ENCODE data around the gene FAM20B. TPM values are rescaled to one million over a fixed set of nuclear protein-coding genes. Genes with fewer than 3 reads are reported as not detected.
"Not testable (repeated sequence)": the region's sequence is repeated elsewhere in the genome, so short reads cannot be mapped to it uniquely, and the experiment has no call there.

The FAM20B gene
- total RNA-seq, 2 donors from 2014 or later: 30.3 to 33.6 TPM

DNA sequence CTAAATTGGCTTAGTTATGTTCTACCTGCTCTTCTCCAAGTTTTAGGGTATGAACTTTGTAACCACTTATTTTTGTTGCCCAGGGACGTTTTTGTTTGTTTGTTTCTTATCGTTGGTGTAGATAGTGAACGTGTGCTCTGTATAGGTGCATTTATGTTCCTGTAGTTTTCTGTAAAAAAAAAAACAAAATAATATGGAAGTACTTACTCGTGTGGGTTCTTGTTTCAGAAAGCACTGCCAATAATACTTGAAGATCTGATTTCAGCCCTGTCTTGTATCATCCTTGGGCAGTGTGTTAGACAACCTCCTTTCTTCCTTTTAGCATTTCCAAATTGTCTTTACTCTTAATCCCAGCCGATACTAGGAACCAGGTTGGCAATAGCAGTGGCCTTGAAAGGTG lies 4.4 kb downstream of the FAM20B start:
- Mint-ChIP-seq H3K4me1 (ENCODE audit: low read depth) (peaks cover 83% of the 10 kb centered on the region), H3K4me3 (peak overlapping the region in 1 of 2 donors; percentile 48), H3K36me3 (ENCODE audit: insufficient read depth in 2 of 2) (peaks cover 2% of the 10 kb centered on the region in 2 donors), H3K9me3 (no peaks in the 10 kb centered on the region), H3K27ac (no peak overlapping the region), H3K27me3 (ENCODE audit: low read depth) (no peaks in the 10 kb centered on the region)
- ATAC-seq (replicated peaks in 1 of 2) (no peak), DNase-seq (no peak)

- H3K4me1 Mint-ChIP-seq (ENCODE audit: low read depth): peaks cover 85% of the 10 kb centered on the region
- ATAC-seq (replicated peaks in 1 of 2) (no peak), DNase-seq (no peak)
- H3K36me3 Mint-ChIP-seq (ENCODE audit: insufficient read depth in 2 of 2): peaks cover 0 to 2% of the 10 kb centered on the region in 2 donors
- H3K27ac Mint-ChIP-seq: peak overlapping the region; percentile 13
- H3K27me3 Mint-ChIP-seq (ENCODE audit: low read depth): no peaks in the 10 kb centered on the region
- no peaks in the 10 kb centered on the region for H3K9me3 Mint-ChIP-seq
- H3K4me3 Mint-ChIP-seq: peak overlapping the region; percentile 31 to 60
Observed at GRCh38 chr1:179030683-179031082, 5.0 kb downstream of the FAM20B start.

DNA sequence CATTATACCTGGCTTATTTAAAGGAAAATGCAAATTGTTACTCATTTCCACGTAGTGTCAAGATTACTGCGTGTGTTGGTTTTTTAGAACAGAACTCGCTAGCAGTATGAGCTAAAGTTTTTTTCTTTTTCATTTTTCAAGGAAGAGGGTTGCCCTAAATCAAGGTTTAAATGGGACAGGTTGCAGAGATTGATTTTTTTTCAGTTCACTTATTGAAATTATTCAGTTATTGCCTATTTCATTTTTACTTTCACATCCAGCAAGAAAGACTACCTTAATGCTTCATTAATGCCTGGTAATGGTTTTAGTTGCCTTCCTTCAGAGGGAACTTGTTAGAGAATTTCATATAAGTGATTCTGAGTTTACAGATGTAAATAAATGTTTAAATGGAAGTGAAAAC lies 5.6 kb downstream of the FAM20B start:
- no peak for ATAC-seq (replicated peaks in 1 of 2)
- peaks cover 0 to 2% of the 10 kb centered on the region in 2 donors for H3K36me3 Mint-ChIP-seq (ENCODE audit: insufficient read depth in 2 of 2)
- peak overlapping the region; percentile 48 for H3K27ac Mint-ChIP-seq
- H3K4me1 Mint-ChIP-seq (ENCODE audit: low read depth): peaks cover 91% of the 10 kb centered on the region
- DNase-seq: no peak
- peak overlapping the region; percentile 31 to 60 for H3K4me3 Mint-ChIP-seq
- no peaks in the 10 kb centered on the region for H3K27me3 Mint-ChIP-seq (ENCODE audit: low read depth)
- H3K9me3 Mint-ChIP-seq: no peaks in the 10 kb centered on the region

DNA sequence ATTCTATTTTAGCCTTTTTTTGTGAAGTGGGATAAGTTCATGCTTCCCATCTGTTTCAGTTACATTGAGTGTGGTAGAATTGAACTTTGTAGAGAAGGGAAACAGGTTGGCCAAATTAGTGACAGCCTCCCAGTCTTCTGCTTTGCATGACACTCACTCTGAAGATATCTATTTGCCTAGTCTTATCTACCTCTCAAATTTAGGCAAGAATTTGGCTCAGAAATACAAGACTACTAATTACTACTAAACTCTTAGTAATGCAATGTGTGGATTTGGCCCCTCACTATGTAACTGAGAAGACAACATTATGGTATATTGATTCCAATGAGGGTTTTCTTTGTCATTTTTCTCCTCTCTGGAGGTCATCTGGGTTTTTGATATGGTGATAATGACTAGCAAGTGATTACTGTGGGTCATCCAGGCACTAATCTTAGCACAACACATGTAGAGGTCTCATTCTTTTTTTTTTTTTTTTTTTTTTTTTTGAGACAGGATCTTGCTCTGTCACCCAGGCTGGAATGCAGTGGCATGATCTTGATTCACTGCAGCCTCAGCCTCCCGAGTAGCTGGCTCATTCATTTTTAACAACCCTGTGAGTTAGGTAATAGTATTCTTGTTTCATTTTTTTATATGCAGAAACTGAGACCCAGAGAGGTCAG lies 6.3 kb downstream of the FAM20B start:
- peak overlapping the region in 1 of 2 donors; percentile 60 for H3K4me3 Mint-ChIP-seq
- H3K27me3 Mint-ChIP-seq (ENCODE audit: low read depth): no peaks in the 10 kb centered on the region
- H3K27ac Mint-ChIP-seq: no peak overlapping the region
- peaks cover 98% of the 10 kb centered on the region for H3K4me1 Mint-ChIP-seq (ENCODE audit: low read depth)
- no peak for ATAC-seq (replicated peaks in 1 of 2)
- H3K9me3 Mint-ChIP-seq: no peaks in the 10 kb centered on the region
- H3K36me3 Mint-ChIP-seq (ENCODE audit: insufficient read depth in 2 of 2): no peaks in the 10 kb centered on the region
- DNase-seq: no peak

- Mint-ChIP-seq H3K27me3 (ENCODE audit: low read depth) (no peaks in the 10 kb centered on the region), H3K36me3 (ENCODE audit: insufficient read depth in 2 of 2) (no peaks in the 10 kb centered on the region), H3K4me1 (ENCODE audit: low read depth) (peaks cover 93% of the 10 kb centered on the region), H3K4me3 (peak overlapping the region; percentile 77 to 90), H3K9me3 (no peaks in the 10 kb centered on the region), H3K27ac (peak overlapping the region; percentile 99)
- ATAC-seq (replicated peaks in 1 of 2) (peak; percentile 84 to 85), DNase-seq (no peak)
Observed at GRCh38 chr1:179034720-179035119, 9.0 kb downstream of the FAM20B start.

- no peaks in the 10 kb centered on the region for H3K9me3 Mint-ChIP-seq
Observed at GRCh38 chr1:179036844-179037465, 11.3 kb downstream of the FAM20B start.

DNA sequence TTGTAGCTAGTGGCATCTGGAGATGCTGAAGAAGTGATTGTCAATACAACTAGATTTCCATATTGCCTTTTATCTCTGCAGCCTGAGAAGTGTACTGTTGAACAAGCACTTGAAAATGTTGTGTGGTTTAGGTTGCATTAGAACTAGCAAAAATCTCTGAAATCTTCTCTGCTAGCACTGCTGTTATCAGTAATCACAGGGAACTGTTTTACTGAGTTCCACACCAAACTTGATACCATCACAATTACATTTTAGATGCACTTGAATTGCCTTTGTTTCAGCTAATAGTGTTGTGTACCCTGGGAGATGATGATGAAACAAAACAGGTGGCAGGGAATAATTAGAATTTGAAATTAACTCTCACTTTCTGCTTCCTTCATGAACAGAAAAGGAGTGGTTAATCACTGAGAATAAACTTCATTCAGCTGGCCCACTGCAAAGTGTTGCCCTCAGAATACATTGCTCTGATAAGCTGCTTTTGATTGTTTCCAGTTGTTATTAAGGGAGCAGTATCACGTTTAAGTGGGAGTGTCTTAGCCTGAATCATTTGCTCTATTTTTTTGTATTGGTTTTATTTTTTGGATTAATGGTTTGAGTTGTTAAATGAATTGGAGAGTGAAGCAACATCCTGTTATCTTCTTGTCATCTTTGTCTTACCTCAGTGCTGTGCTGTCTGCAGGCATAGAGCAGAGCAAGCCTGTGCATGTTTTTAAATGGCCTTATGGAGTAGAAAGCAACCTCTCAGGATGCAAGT lies 13.0 kb downstream of the FAM20B start:
- no peak for DNase-seq
- peak overlapping the region; percentile 38 for H3K27ac Mint-ChIP-seq
- ATAC-seq (replicated peaks in 1 of 2): no peak

More at GRCh38 chr1:179036844-179037465, 11.3 kb downstream of the FAM20B start:
- H3K27ac Mint-ChIP-seq: peak overlapping the region; percentile 4
- peak overlapping the region; percentile 8 to 26 for H3K4me3 Mint-ChIP-seq
- no peaks in the 10 kb centered on the region for H3K27me3 Mint-ChIP-seq (ENCODE audit: low read depth)
- peak; percentile 44 to 58 for DNase-seq
- peaks cover 71% of the 10 kb centered on the region for H3K4me1 Mint-ChIP-seq (ENCODE audit: low read depth)
- peaks cover 0 to 3% of the 10 kb centered on the region in 2 donors for H3K36me3 Mint-ChIP-seq (ENCODE audit: insufficient read depth in 2 of 2)
- ATAC-seq (replicated peaks in 1 of 2): peak; percentile 78 to 79

GRCh38 chr1:179039502-179040174 lies 13.9 kb downstream of the FAM20B start:
- not testable (repeated sequence) for H3K27me3 Mint-ChIP-seq (ENCODE audit: low read depth); ATAC-seq (replicated peaks in 1 of 2); H3K9me3 Mint-ChIP-seq; H3K27ac Mint-ChIP-seq; DNase-seq; H3K4me3 Mint-ChIP-seq; H3K36me3 Mint-ChIP-seq (ENCODE audit: insufficient read depth in 2 of 2)
- peaks cover 45% of the 10 kb centered on the region for H3K4me1 Mint-ChIP-seq (ENCODE audit: low read depth)

More for the DNA sequence above, 13.0 kb downstream of the FAM20B start:
- Mint-ChIP-seq H3K4me3 (peak overlapping the region; percentile 18 to 64), H3K4me1 (ENCODE audit: low read depth) (peaks cover 54% of the 10 kb centered on the region), H3K9me3 (no peaks in the 10 kb centered on the region), H3K27me3 (ENCODE audit: low read depth) (no peaks in the 10 kb centered on the region), H3K36me3 (ENCODE audit: insufficient read depth in 2 of 2) (peaks cover 1 to 3% of the 10 kb centered on the region in 2 donors)

- peaks cover 40% of the 10 kb centered on the region for H3K4me1 Mint-ChIP-seq (ENCODE audit: low read depth)
- not testable (repeated sequence) for H3K27ac Mint-ChIP-seq; ATAC-seq (replicated peaks in 1 of 2); H3K9me3 Mint-ChIP-seq; H3K36me3 Mint-ChIP-seq (ENCODE audit: insufficient read depth in 2 of 2); DNase-seq; H3K4me3 Mint-ChIP-seq; H3K27me3 Mint-ChIP-seq (ENCODE audit: low read depth)
Observed at GRCh38 chr1:179040175-179040551, 14.5 kb downstream of the FAM20B start.

DNA sequence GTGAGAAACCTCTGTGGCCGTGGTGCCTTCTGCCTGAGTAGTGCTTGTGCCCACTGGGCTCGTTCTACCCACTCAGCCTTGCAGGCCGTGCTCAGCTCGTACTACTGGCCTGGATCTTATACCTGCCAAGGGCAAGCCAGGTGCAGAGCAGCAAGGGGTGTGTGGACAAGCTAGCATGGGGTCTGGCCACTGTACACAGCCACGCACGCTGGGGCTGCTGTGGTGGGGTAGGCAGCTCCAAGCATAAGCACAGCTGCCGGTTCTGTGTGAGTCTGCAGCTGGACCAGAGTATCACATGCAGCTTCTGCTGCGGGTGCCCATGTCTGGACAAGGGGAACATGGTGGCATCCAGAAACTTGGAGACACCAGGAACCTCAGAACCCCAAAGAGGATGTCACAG lies 16.4 kb downstream of the FAM20B start:
- Mint-ChIP-seq H3K27ac (no peak overlapping the region), H3K4me1 (ENCODE audit: low read depth) (peaks cover 20% of the 10 kb centered on the region), H3K4me3 (no peak overlapping the region), H3K27me3 (ENCODE audit: low read depth) (no peaks in the 10 kb centered on the region), H3K36me3 (ENCODE audit: insufficient read depth in 2 of 2) (peaks cover 3 to 5% of the 10 kb centered on the region in 2 donors), H3K9me3 (no peaks in the 10 kb centered on the region)
- no peak for DNase-seq
- ATAC-seq (replicated peaks in 1 of 2): no peak

- no peak overlapping the region for H3K27ac Mint-ChIP-seq
- no peaks in the 10 kb centered on the region for H3K27me3 Mint-ChIP-seq (ENCODE audit: low read depth)
- H3K4me1 Mint-ChIP-seq (ENCODE audit: low read depth): peaks cover 14% of the 10 kb centered on the region
- peaks cover 3 to 5% of the 10 kb centered on the region in 2 donors for H3K36me3 Mint-ChIP-seq (ENCODE audit: insufficient read depth in 2 of 2)
- ATAC-seq (replicated peaks in 1 of 2): no peak
- DNase-seq: no peak
- H3K4me3 Mint-ChIP-seq: no peak overlapping the region
- H3K9me3 Mint-ChIP-seq: no peaks in the 10 kb centered on the region
Observed at GRCh38 chr1:179042700-179043099, 17.0 kb downstream of the FAM20B start.

DNA sequence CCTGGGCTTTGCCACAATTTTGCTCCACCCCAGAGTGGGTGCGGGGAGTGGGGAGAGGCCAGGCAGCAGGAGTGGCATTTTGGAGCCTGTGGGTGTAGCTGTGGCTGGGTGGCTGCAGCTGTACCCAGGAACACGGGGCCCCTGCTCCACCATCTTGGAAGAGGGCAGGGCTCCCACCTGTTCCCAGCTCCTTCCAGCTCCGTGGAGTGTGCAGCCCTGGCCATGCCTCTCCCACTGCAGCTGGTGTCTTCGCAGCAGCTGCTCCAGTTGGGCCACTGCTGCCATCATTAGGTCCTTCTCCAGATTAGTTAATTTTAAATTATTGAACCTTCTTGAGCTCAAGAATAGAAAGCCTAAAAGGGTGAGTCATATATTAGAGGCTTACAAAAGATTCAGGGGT lies 17.6 kb downstream of the FAM20B start:
- Mint-ChIP-seq H3K4me1 (ENCODE audit: low read depth) (peaks cover 11% of the 10 kb centered on the region), H3K36me3 (ENCODE audit: insufficient read depth in 2 of 2) (peaks cover 3 to 5% of the 10 kb centered on the region in 2 donors), H3K9me3 (no peaks in the 10 kb centered on the region), H3K27me3 (ENCODE audit: low read depth) (no peaks in the 10 kb centered on the region), H3K4me3 (no peak overlapping the region), H3K27ac (no peak overlapping the region)
- ATAC-seq (replicated peaks in 1 of 2): no peak
- DNase-seq: no peak

DNA sequence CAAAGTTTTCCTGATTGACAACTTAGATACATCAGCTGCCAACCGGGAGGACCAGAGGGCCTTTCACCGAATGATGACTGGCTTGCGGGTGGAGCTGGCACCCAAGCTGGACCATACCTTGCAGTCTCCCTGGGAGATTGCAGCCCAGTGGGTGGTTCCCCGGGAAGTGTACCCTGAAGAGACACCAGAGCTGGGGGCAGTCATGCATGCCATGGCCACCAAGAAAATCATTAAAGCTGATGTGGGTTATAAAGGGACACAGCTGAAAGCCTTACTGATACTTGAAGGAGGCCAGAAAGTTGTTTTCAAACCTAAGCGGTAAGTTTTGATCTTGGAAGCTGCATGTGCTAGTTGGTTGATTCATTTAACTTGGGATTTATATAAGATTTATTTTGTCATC lies 18.2 kb downstream of the FAM20B start:
- no peak for ATAC-seq (replicated peaks in 1 of 2)
- H3K4me1 Mint-ChIP-seq (ENCODE audit: low read depth): peaks cover 5% of the 10 kb centered on the region
- H3K27me3 Mint-ChIP-seq (ENCODE audit: low read depth): no peaks in the 10 kb centered on the region
- H3K9me3 Mint-ChIP-seq: no peaks in the 10 kb centered on the region
- DNase-seq: no peak
- peaks cover 3 to 5% of the 10 kb centered on the region in 2 donors for H3K36me3 Mint-ChIP-seq (ENCODE audit: insufficient read depth in 2 of 2)
- H3K27ac Mint-ChIP-seq: no peak overlapping the region
- H3K4me3 Mint-ChIP-seq: no peak overlapping the region

Data from activated T-cell treated with anti-CD3 and anti-CD28 coated beads, Interleukin-2, amount 50 U/mL, for 72 hours (primary cell).